GM19438 (cell line): ENCODE results near the gene CD99L2.

Source experiments
- ATAC-seq: cut with Tn5 transposase; IDR thresholded peaks from one replicate; pipeline ENCODE4 v1.9.1; 2021; ENCODE audit warnings: low read depth; ENCODE audit not compliant: unreplicated experiment

Gene CD99L2

DNA sequence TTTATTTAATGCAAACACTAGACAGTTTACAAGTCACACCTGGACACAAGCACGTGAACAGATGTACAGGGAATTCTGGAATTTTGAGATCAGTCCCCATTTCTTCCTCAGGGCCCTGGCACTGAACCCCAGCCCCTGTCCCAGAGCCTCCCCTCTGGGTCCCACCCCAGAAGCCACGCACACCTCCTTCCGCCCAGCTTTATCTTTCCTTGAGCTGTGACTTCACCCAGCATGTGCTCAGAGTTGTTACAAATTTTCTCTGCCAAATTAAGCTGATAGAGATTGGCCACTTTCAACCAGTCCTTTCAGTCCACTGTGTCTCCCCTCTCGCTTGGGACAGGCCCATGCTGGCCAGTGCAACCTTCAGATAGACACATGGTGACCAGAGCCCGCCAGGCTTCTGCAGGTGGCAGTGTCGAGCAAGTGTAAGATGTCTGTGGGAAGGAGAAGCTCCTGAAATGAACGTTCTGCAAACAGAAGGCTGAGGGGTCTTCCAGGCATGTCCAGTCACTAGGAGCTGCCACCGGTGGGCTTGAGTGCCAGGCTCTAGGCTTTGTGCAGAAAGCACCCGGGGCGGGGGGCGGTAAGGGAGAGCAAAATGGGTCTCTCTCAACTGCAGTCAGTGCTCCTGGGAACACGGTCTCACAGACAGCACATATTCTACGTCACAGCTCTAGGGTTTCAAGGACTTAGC is 132.0 kb downstream of the CD99L2 start:
- no peak for ATAC-seq

DNA sequence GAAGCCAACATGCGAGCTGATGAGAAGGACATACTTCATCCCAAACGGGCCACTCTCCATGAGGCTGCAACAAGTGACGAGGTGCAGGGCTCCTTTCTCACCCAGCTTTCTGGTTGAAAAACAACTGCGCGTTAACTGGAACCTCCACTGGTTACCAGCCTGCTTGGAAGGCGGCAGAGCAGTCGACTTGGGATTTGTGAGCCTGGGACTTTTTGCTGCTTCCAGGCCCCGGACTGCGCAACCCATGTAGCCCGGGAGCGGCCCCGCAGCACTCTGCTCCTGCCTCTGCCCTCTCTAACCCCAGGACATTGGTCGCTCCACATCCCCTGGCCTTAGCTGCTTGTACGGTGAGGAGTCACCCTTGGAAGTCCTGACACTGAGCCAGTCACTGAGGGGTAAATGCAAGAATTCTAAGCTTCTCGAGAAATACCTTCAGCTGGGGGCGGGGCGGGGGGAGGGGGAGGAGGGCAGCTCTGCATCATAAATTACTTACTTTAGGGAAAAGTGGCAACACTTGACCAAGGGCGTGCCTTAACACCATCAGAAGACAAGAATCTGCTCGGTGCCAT is 132.6 kb downstream of the CD99L2 start:
- no peak for ATAC-seq

GRCh38 chrX:150765237-150765636 is 133.2 kb downstream of the CD99L2 start:
- ATAC-seq: no peak

DNA sequence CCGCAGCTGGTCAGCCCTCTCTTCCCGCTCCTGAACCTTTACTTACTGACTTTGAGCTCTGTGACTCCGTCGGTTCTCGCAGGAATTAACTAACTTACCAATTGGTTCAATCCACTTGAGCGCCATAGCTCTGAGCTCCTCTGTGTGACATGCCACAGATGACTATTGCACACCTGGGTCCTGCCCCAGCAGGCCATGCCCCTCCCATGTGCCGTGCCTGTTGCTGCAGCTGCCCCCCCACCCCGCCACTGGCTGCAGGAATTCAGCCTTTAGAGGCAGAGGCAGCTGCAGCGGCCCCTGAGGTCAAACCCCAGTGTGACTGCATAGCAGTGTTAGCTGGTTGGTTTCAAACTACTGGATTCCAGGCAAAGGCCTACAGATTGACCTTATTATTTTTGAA is 134.7 kb downstream of the CD99L2 start:
- ATAC-seq: no peak

DNA sequence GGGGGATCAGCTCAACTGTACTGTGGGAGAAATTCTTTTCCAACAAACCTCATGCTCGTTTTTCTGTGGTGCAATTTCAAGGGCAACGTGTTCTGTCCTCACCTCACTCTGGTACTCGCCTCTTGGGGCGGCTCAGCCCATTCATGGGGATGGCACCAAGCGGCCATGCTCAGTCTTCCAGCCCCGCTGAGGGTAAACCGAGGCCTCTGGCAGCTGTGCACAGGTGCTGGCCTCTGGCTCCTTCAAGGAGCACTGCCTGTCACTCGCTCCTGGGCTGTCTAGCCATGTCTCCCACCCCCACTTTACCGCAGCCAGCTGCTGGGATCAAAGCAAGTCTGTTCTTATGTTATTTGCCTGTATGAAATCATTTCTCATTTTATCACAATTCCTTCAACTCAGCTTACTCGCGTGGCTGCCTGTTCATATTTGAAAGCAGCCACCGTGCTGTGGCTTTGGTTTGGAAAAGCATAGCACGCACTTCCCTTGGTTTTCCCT is 135.1 kb downstream of the CD99L2 start:
- ATAC-seq: no peak

GRCh38 chrX:150762258-150763165 is 136.0 kb downstream of the CD99L2 start:
- ATAC-seq: no peak

DNA sequence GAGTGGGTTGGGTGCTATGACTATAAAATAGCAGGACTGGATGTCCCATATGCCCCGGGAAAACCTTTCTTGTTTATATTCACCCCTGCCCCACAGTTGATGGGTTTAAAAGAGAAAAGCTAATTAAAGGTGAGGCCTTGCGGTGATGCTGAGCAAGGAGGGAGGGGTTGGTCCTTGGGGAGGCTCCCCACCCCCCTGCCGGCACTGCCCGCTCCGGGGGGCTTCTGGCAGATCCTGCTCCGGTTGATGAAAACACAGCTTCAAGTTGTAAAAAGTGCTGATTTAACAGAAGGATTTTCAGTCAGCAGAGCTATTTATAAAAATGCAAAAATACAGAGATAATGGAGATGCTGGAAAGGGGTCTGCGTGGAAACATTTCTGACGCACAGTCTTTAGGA is 136.7 kb downstream of the CD99L2 start:
- no peak for ATAC-seq

GRCh38 chrX:150761176-150761818 is 137.2 kb downstream of the CD99L2 start:
- no peak for ATAC-seq

- ATAC-seq: no peak
Measured at GRCh38 chrX:150759568-150760416, 138.7 kb downstream of the CD99L2 start.

- no peak for ATAC-seq
Measured at GRCh38 chrX:150757371-150757770, 141.1 kb downstream of the CD99L2 start.

- no peak for ATAC-seq
Measured at GRCh38 chrX:150753968-150754367, 144.5 kb downstream of the CD99L2 start.

GRCh38 chrX:150753357-150753756 is 145.1 kb downstream of the CD99L2 start:
- ATAC-seq: no peak

GRCh38 chrX:150752124-150752523 is 146.3 kb downstream of the CD99L2 start:
- ATAC-seq: no peak

DNA sequence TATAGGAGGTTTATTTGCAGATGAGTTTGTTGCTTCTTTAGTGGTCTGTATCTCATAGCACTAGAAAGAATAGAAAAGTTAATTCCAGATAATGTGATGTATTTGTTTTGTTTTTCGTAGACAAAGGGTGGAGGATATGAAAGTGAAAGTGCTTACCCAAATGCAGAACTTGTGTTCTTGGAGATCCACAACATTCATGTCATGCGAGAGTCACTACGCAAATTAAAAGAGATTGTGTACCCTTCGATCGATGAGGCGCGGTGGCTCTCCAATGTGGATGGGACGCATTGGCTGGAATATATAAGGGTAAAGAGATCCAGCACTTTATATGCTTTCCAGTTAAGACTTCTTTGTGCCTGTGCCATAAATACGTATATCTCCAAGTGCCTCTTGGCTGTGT is 162.0 kb downstream of the CD99L2 start:
- ATAC-seq: no peak

DNA sequence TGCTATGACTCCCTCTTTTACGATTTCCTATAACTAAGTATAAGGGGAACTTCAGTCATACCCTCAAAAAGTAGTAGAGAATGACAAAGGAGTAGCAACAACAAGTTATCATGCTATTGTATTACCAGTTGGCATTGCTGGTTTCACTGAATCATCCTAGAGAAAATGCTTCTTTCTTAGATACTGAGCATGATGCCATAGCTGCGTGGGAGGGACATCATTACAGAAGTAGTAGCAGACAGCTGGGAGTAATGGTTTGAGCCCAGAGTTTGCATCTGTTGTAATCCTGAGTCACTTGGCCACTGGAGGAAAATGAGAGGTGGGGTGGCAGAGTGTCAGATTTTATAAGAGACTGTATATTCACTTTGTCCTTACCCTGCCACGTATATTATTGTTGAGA is 166.7 kb downstream of the CD99L2 start:
- no peak for ATAC-seq

GRCh38 chrX:150730719-150731118 is 167.7 kb downstream of the CD99L2 start:
- ATAC-seq: no peak

- ATAC-seq: no peak
Measured at GRCh38 chrX:150729956-150730355, 168.5 kb downstream of the CD99L2 start.

DNA sequence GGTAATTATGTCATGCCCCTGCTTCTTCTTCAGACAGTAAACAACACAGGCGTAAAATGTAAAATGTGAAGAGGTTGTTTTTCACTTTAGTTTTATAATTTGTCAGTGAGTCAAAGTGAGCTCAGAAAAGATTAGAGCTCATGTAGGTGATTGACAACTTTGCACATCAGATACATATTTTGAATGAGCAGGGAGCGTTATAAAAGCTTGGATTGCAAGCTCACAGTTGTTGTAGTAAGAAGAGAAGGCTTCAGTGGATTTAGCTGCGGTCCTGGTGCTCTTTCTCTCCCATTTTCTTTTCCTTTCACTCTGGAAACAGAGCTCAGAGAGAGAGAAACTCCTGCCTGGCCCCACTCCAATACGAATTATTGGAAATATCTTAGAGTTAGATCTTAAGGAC is 178.8 kb downstream of the CD99L2 start:
- no peak for ATAC-seq
